GM21526 (cell line): Measurements from ENCODE around the gene TCERG1L.

Experiments
- ATAC-seq: cut with Tn5 transposase; IDR thresholded peaks from one replicate; pipeline ENCODE4 v1.9.1; 2021; ENCODE audit warnings: moderate library complexity; ENCODE audit not compliant: unreplicated experiment, low FRiP score

The TCERG1L gene

GRCh38 chr10:131316321-131317075 is 5.0 kb upstream of the TCERG1L start:
- no peak for ATAC-seq

GRCh38 chr10:131315344-131315743 is 3.8 kb upstream of the TCERG1L start:
- no peak for ATAC-seq

- no peak for ATAC-seq
Measured at GRCh38 chr10:131314799-131315198, 3.3 kb upstream of the TCERG1L start.

- no peak for ATAC-seq
Measured at GRCh38 chr10:131314148-131314547, 2.6 kb upstream of the TCERG1L start.

GRCh38 chr10:131313377-131313776 is 1.9 kb upstream of the TCERG1L start:
- no peak for ATAC-seq

- ATAC-seq = no peak
Measured at GRCh38 chr10:131312478-131312836, 936 bp upstream of the TCERG1L start.

GRCh38 chr10:131311402-131311660 is 190 bp downstream of the TCERG1L start:
- no peak for ATAC-seq

GRCh38 chr10:131310551-131311401 is 745 bp downstream of the TCERG1L start:
- no peak for ATAC-seq

GRCh38 chr10:131310142-131310541 is 1.4 kb downstream of the TCERG1L start:
- ATAC-seq = no peak

- ATAC-seq = no peak
Measured at GRCh38 chr10:131300508-131300907, 11.0 kb downstream of the TCERG1L start.

GRCh38 chr10:131290781-131291180 is 20.7 kb downstream of the TCERG1L start:
- ATAC-seq = no peak

- no peak for ATAC-seq
Measured at GRCh38 chr10:131288648-131289047, 22.9 kb downstream of the TCERG1L start.

- no peak for ATAC-seq
Measured at GRCh38 chr10:131282961-131283360, 28.6 kb downstream of the TCERG1L start.

- no peak for ATAC-seq
Measured at GRCh38 chr10:131280101-131280500, 31.4 kb downstream of the TCERG1L start.

- ATAC-seq = no peak
Measured at GRCh38 chr10:131279516-131279915, 32.0 kb downstream of the TCERG1L start.

- ATAC-seq = no peak
Measured at GRCh38 chr10:131277969-131278368, 33.6 kb downstream of the TCERG1L start.

- ATAC-seq = no peak
Measured at GRCh38 chr10:131277278-131277677, 34.2 kb downstream of the TCERG1L start.

- no peak for ATAC-seq
Measured at GRCh38 chr10:131275691-131276090, 35.8 kb downstream of the TCERG1L start.

GRCh38 chr10:131274883-131275282 is 36.6 kb downstream of the TCERG1L start:
- no peak for ATAC-seq

GRCh38 chr10:131274133-131274880 is 37.2 kb downstream of the TCERG1L start:
- no peak for ATAC-seq

GRCh38 chr10:131273476-131273875 is 38.0 kb downstream of the TCERG1L start:
- no peak for ATAC-seq
